ENCODE measurements around the gene EPHB1. TPM values are rescaled to one million over a fixed set of nuclear protein-coding genes. Genes with fewer than 3 reads are reported as not detected.

The EPHB1 gene
- total RNA-seq, 5 donors from 2014 or later (not counting 1 experiment from before 2014, with no cell fraction given) = 0.28 to 0.72 (median 0.31) TPM; not detected in 1

GRCh38 chr3:134956395-134956794 is 161.3 kb downstream of the EPHB1 start:
- Histone ChIP-seq H3K36me3 (ENCODE audit: control insufficient read depth in 2 of 2, extremely low read depth in 1 of 2, insufficient read depth in 1 of 2, low read length in 1 of 2) (no peaks in the 10 kb centered on the region), H3K27me3 (replicated peaks in 1 of 2; ENCODE audit: control insufficient read depth in 2 of 2, extremely low read depth in 1 of 2, insufficient read depth in 2 of 2, low read length in 1 of 2) (no peaks in the 10 kb centered on the region), H3K4me1 (ENCODE audit: control insufficient read depth in 1 of 2, extremely low read depth in 1 of 2, insufficient read depth in 2 of 2, low read length in 2 of 2) (no peaks in the 10 kb centered on the region), H3K9me3 (no peaks in the 10 kb centered on the region), H3K27ac (ENCODE audit: low read length) (no peak overlapping the region), H3K4me3 (ENCODE audit: control insufficient read depth in 1 of 2, extremely low read depth in 1 of 2, low read length in 1 of 2) (no peak overlapping the region)
- Mint-ChIP-seq H3K4me1 (no peaks in the 10 kb centered on the region), H3K36me3 (no peaks in the 10 kb centered on the region), H3K27ac (no peak overlapping the region), H3K4me3 (no peak overlapping the region), H3K27me3 (no peaks in the 10 kb centered on the region), H3K9me3 (no peaks in the 10 kb centered on the region)
- CTCF ChIA-PET = no interaction called here
- ATAC-seq (replicated peaks in 1 of 4) = no peak
- no peak for DNase-seq
- POLR2A ChIA-PET = interaction anchor here in 1 of 2 donors (0.6 kb wide), 1 partner anchor 9 kb away, joined by 3 read pairs; no protein-coding TSS in a partner anchor
- WGBS (ENCODE audit: insufficient coverage) = 67% methylated on average over 1 of the region's 2 CpGs

- H3K4me3 ChIP-seq (ENCODE audit: control insufficient read depth in 1 of 2, extremely low read depth in 1 of 2, low read length in 1 of 2) = no peak overlapping the region
- POLR2A ChIA-PET = no interaction called here
These were observed 161.8 kb downstream of the EPHB1 start for GRCh38 chr3:134956844-134957243.

GRCh38 chr3:134959516-134959915 is 164.5 kb downstream of the EPHB1 start:
- H3K4me1 Mint-ChIP-seq = no peaks in the 10 kb centered on the region
- no peaks in the 10 kb centered on the region for H3K36me3 Mint-ChIP-seq
- no peaks in the 10 kb centered on the region for H3K4me1 ChIP-seq (ENCODE audit: control insufficient read depth in 1 of 2, extremely low read depth in 1 of 2, insufficient read depth in 2 of 2, low read length in 2 of 2)
- ChIA-PET POLR2A (no interaction called here), CTCF (no interaction called here)
- no peak overlapping the region for H3K27ac ChIP-seq (ENCODE audit: low read length)
- no peaks in the 10 kb centered on the region for H3K36me3 ChIP-seq (ENCODE audit: control insufficient read depth in 2 of 2, extremely low read depth in 1 of 2, insufficient read depth in 1 of 2, low read length in 1 of 2)
- no peak for DNase-seq
- no peak overlapping the region for H3K4me3 Mint-ChIP-seq
- no peak overlapping the region for H3K27ac Mint-ChIP-seq
- no peaks in the 10 kb centered on the region for H3K9me3 ChIP-seq
- no peaks in the 10 kb centered on the region for H3K27me3 ChIP-seq (replicated peaks in 1 of 2; ENCODE audit: control insufficient read depth in 2 of 2, extremely low read depth in 1 of 2, insufficient read depth in 2 of 2, low read length in 1 of 2)
- H3K4me3 ChIP-seq (ENCODE audit: control insufficient read depth in 1 of 2, extremely low read depth in 1 of 2, low read length in 1 of 2) = no peak overlapping the region
- peaks cover 0 to 2% of the 10 kb centered on the region in 2 donors for H3K27me3 Mint-ChIP-seq
- no peak for ATAC-seq (replicated peaks in 1 of 4)
- no peaks in the 10 kb centered on the region for H3K9me3 Mint-ChIP-seq

More at GRCh38 chr3:134956844-134957243, 161.8 kb downstream of the EPHB1 start:
- no peaks in the 10 kb centered on the region for H3K36me3 Mint-ChIP-seq
- CTCF ChIA-PET = no interaction called here
- H3K27ac Mint-ChIP-seq = no peak overlapping the region
- H3K4me1 Mint-ChIP-seq = no peaks in the 10 kb centered on the region
- H3K4me3 Mint-ChIP-seq = no peak overlapping the region
- no peaks in the 10 kb centered on the region for H3K4me1 ChIP-seq (ENCODE audit: control insufficient read depth in 1 of 2, extremely low read depth in 1 of 2, insufficient read depth in 2 of 2, low read length in 2 of 2)
- H3K9me3 Mint-ChIP-seq = no peaks in the 10 kb centered on the region
- no peak for DNase-seq
- no peaks in the 10 kb centered on the region for H3K27me3 ChIP-seq (replicated peaks in 1 of 2; ENCODE audit: control insufficient read depth in 2 of 2, extremely low read depth in 1 of 2, insufficient read depth in 2 of 2, low read length in 1 of 2)
- WGBS (ENCODE audit: insufficient coverage) = no CpG with 5 or more reads among the region's 1 CpG
- no peaks in the 10 kb centered on the region for H3K27me3 Mint-ChIP-seq
- H3K27ac ChIP-seq (ENCODE audit: low read length) = no peak overlapping the region
- no peaks in the 10 kb centered on the region for H3K9me3 ChIP-seq
- no peak for ATAC-seq (replicated peaks in 1 of 4)
- H3K36me3 ChIP-seq (ENCODE audit: control insufficient read depth in 2 of 2, extremely low read depth in 1 of 2, insufficient read depth in 1 of 2, low read length in 1 of 2) = no peaks in the 10 kb centered on the region

- no peak overlapping the region for H3K4me3 Mint-ChIP-seq
- Histone ChIP-seq H3K9me3 (no peaks in the 10 kb centered on the region), H3K4me3 (ENCODE audit: control insufficient read depth in 1 of 2, extremely low read depth in 1 of 2, low read length in 1 of 2) (no peak overlapping the region), H3K27me3 (replicated peaks in 1 of 2; ENCODE audit: control insufficient read depth in 2 of 2, extremely low read depth in 1 of 2, insufficient read depth in 2 of 2, low read length in 1 of 2) (peaks cover 0 to 5% of the 10 kb centered on the region in 2 experiments), H3K27ac (ENCODE audit: low read length) (no peak overlapping the region), H3K36me3 (ENCODE audit: control insufficient read depth in 2 of 2, extremely low read depth in 1 of 2, insufficient read depth in 1 of 2, low read length in 1 of 2) (no peaks in the 10 kb centered on the region), H3K4me1 (ENCODE audit: control insufficient read depth in 1 of 2, extremely low read depth in 1 of 2, insufficient read depth in 2 of 2, low read length in 2 of 2) (no peaks in the 10 kb centered on the region)
- no peaks in the 10 kb centered on the region for H3K4me1 Mint-ChIP-seq
- H3K27ac Mint-ChIP-seq = no peak overlapping the region
- H3K36me3 Mint-ChIP-seq = no peaks in the 10 kb centered on the region
- 54% methylated on average over 2 of the region's 5 CpGs for whole genome bisulfite sequencing (ENCODE audit: insufficient coverage)
- DNase-seq = no peak
- H3K27me3 Mint-ChIP-seq = peaks cover 0 to 8% of the 10 kb centered on the region in 2 donors
- POLR2A ChIA-PET = no interaction called here
- peaks cover 0 to 7% (median 3%) of the 10 kb centered on the region in 3 donors for H3K9me3 Mint-ChIP-seq
- CTCF ChIA-PET = no interaction called here
- ATAC-seq (replicated peaks in 1 of 4) = no peak
These were observed 169.2 kb downstream of the EPHB1 start for GRCh38 chr3:134964226-134964625.

- no peak overlapping the region for H3K4me3 Mint-ChIP-seq
- H3K4me3 ChIP-seq (ENCODE audit: control insufficient read depth in 1 of 2, extremely low read depth in 1 of 2, low read length in 1 of 2) = no peak overlapping the region
- no peaks in the 10 kb centered on the region for H3K36me3 Mint-ChIP-seq
- WGBS (ENCODE audit: insufficient coverage) = 79% methylated on average over 2 of the region's 3 CpGs
- H3K4me1 ChIP-seq (ENCODE audit: control insufficient read depth in 1 of 2, extremely low read depth in 1 of 2, insufficient read depth in 2 of 2, low read length in 2 of 2) = no peaks in the 10 kb centered on the region
- ChIA-PET CTCF (no interaction called here), POLR2A (no interaction called here)
- H3K27ac Mint-ChIP-seq = no peak overlapping the region
- peaks cover 0 to 5% of the 10 kb centered on the region in 2 experiments for H3K27me3 ChIP-seq (replicated peaks in 1 of 2; ENCODE audit: control insufficient read depth in 2 of 2, extremely low read depth in 1 of 2, insufficient read depth in 2 of 2, low read length in 1 of 2)
- H3K36me3 ChIP-seq (ENCODE audit: control insufficient read depth in 2 of 2, extremely low read depth in 1 of 2, insufficient read depth in 1 of 2, low read length in 1 of 2) = no peaks in the 10 kb centered on the region
- H3K27me3 Mint-ChIP-seq = peaks cover 0 to 8% of the 10 kb centered on the region in 2 donors
- no peaks in the 10 kb centered on the region for H3K9me3 ChIP-seq
- no peak overlapping the region for H3K27ac ChIP-seq (ENCODE audit: low read length)
- ATAC-seq (replicated peaks in 1 of 4) (no peak), DNase-seq (no peak)
- H3K4me1 Mint-ChIP-seq = no peaks in the 10 kb centered on the region
- H3K9me3 Mint-ChIP-seq = peaks cover 0 to 8% (median 3%) of the 10 kb centered on the region in 3 donors
These were observed 170.9 kb downstream of the EPHB1 start for GRCh38 chr3:134965865-134966481.

GRCh38 chr3:134970895-134971294 is 175.8 kb downstream of the EPHB1 start:
- Histone ChIP-seq H3K4me3 (ENCODE audit: control insufficient read depth in 1 of 2, extremely low read depth in 1 of 2, low read length in 1 of 2) (no peak overlapping the region), H3K27me3 (replicated peaks in 1 of 2; ENCODE audit: control insufficient read depth in 2 of 2, extremely low read depth in 1 of 2, insufficient read depth in 2 of 2, low read length in 1 of 2) (peaks cover 0 to 5% of the 10 kb centered on the region in 2 experiments), H3K9me3 (no peaks in the 10 kb centered on the region), H3K27ac (ENCODE audit: low read length) (no peak overlapping the region), H3K36me3 (ENCODE audit: control insufficient read depth in 2 of 2, extremely low read depth in 1 of 2, insufficient read depth in 1 of 2, low read length in 1 of 2) (no peaks in the 10 kb centered on the region), H3K4me1 (ENCODE audit: control insufficient read depth in 1 of 2, extremely low read depth in 1 of 2, insufficient read depth in 2 of 2, low read length in 2 of 2) (no peaks in the 10 kb centered on the region)
- peaks cover 0 to 8% (median 3%) of the 10 kb centered on the region in 3 donors for H3K9me3 Mint-ChIP-seq
- no peak overlapping the region for H3K27ac Mint-ChIP-seq
- H3K4me1 Mint-ChIP-seq = no peaks in the 10 kb centered on the region
- H3K4me3 Mint-ChIP-seq = no peak overlapping the region
- H3K27me3 Mint-ChIP-seq = peaks cover 0 to 3% of the 10 kb centered on the region in 2 donors
- ChIA-PET CTCF (no interaction called here), POLR2A (no interaction called here)
- DNase-seq (no peak), ATAC-seq (replicated peaks in 1 of 4) (no peak)
- no peaks in the 10 kb centered on the region for H3K36me3 Mint-ChIP-seq
- 67% methylated on average over 1 of the region's 2 CpGs for WGBS (ENCODE audit: insufficient coverage)

- ChIA-PET POLR2A (no interaction called here), CTCF (no interaction called here)
- no peaks in the 10 kb centered on the region for H3K4me1 ChIP-seq (ENCODE audit: control insufficient read depth in 1 of 2, extremely low read depth in 1 of 2, insufficient read depth in 2 of 2, low read length in 2 of 2)
- Mint-ChIP-seq H3K4me1 (no peaks in the 10 kb centered on the region), H3K4me3 (no peak overlapping the region), H3K27ac (no peak overlapping the region), H3K27me3 (peaks cover 0 to 3% of the 10 kb centered on the region in 2 donors), H3K9me3 (peaks cover 0 to 8% (median 3%) of the 10 kb centered on the region in 3 donors), H3K36me3 (no peaks in the 10 kb centered on the region)
- no peak overlapping the region for H3K4me3 ChIP-seq (ENCODE audit: control insufficient read depth in 1 of 2, extremely low read depth in 1 of 2, low read length in 1 of 2)
- ATAC-seq (replicated peaks in 1 of 4) (no peak), DNase-seq (no peak)
- H3K27me3 ChIP-seq (replicated peaks in 1 of 2; ENCODE audit: control insufficient read depth in 2 of 2, extremely low read depth in 1 of 2, insufficient read depth in 2 of 2, low read length in 1 of 2) = peaks cover 0 to 5% of the 10 kb centered on the region in 2 experiments
- H3K36me3 ChIP-seq (ENCODE audit: control insufficient read depth in 2 of 2, extremely low read depth in 1 of 2, insufficient read depth in 1 of 2, low read length in 1 of 2) = no peaks in the 10 kb centered on the region
- WGBS (ENCODE audit: insufficient coverage) = 100% methylated on average over 2 of the region's 3 CpGs
- H3K9me3 ChIP-seq = no peaks in the 10 kb centered on the region
- H3K27ac ChIP-seq (ENCODE audit: low read length) = no peak overlapping the region
These were observed 176.2 kb downstream of the EPHB1 start for GRCh38 chr3:134971306-134971705.

Measured in T-cell (primary cell).